Epidermal melanocyte (primary cell): ENCODE measurements around the gene FUS.

ENCODE experiments used
- DNase-seq: peaks from one replicate; pipeline ENCODE4 v3.0.0; 2011; ENCODE audit warnings: low spot score; ENCODE audit not compliant: insufficient read length

Gene FUS

GRCh38 chr16:31229501-31229900 is 49.6 kb downstream of the FUS start:
- DNase-seq: no peak

GRCh38 chr16:31238041-31238440 is 58.1 kb downstream of the FUS start:
- DNase-seq: no peak
